ENCODE results near the gene DDIT4. TPM values are rescaled to one million over a fixed set of nuclear protein-coding genes. Genes with fewer than 3 reads are reported as not detected.
"Not testable (repeated sequence)": the region's sequence is repeated elsewhere in the genome, so short reads cannot be mapped to it uniquely, and the experiment has no call there.

DDIT4 gene
- total RNA-seq, 1 donor from 2014 or later = 200 TPM

DNA sequence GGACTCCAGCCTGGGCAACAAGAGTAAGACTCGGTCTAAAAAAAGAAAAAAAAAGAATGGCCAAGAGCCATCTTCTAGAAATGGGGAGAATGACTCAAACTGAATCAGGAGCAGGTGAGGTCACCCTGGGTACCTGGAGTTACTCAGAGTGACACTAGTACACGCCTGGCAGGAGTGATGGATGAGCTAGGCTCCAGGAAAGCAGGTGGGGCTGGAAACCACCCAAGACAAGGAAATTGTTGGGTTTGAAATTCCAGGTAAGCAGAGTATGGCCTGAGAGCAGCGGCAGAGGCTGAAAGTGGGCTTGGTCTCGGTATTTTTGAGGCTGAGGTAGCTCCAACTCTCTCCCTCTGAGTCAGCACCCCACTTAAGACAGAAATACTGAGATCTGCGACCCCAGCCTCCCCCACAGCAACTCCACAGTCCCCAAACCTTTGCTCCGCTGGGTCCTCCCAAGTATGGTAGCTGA is 18.5 kb downstream of the DDIT4 start:
- Histone ChIP-seq H3K4me3 (no peak overlapping the region), H3K36me3 (no peaks in the 10 kb centered on the region), H3K4me1 (peaks cover 8% of the 10 kb centered on the region), H3K9me3 (no peaks in the 10 kb centered on the region), H3K27ac (no peak overlapping the region), H3K27me3 (no peaks in the 10 kb centered on the region)
- DNase-seq (no peak), ATAC-seq (no peak)
- intact Hi-C loops (cut with DNase I) = no loop called here
- TF ChIP-seq, protein P1, sequence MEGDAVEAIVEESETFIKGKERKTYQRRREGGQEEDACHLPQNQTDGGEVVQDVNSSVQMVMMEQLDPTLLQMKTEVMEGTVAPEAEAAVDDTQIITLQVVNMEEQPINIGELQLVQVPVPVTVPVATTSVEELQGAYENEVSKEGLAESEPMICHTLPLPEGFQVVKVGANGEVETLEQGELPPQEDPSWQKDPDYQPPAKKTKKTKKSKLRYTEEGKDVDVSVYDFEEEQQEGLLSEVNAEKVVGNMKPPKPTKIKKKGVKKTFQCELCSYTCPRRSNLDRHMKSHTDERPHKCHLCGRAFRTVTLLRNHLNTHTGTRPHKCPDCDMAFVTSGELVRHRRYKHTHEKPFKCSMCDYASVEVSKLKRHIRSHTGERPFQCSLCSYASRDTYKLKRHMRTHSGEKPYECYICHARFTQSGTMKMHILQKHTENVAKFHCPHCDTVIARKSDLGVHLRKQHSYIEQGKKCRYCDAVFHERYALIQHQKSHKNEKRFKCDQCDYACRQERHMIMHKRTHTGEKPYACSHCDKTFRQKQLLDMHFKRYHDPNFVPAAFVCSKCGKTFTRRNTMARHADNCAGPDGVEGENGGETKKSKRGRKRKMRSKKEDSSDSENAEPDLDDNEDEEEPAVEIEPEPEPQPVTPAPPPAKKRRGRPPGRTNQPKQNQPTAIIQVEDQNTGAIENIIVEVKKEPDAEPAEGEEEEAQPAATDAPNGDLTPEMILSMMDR (IDR thresholded peaks at IDR 0.05) = no peak

GRCh38 chr10:72295330-72295910 is 21.7 kb downstream of the DDIT4 start:
- Histone ChIP-seq H3K27me3 (no peaks in the 10 kb centered on the region), H3K4me1 (peaks cover 18% of the 10 kb centered on the region), H3K4me3 (no peak overlapping the region), H3K27ac (no peak overlapping the region), H3K36me3 (no peaks in the 10 kb centered on the region), H3K9me3 (no peaks in the 10 kb centered on the region)
- TF ChIP-seq, protein P1 (IDR thresholded peaks at IDR 0.05) = no peak
- no peak for ATAC-seq
- intact Hi-C loops (cut with DNase I) = no loop called here
- DNase-seq = no peak

DNA sequence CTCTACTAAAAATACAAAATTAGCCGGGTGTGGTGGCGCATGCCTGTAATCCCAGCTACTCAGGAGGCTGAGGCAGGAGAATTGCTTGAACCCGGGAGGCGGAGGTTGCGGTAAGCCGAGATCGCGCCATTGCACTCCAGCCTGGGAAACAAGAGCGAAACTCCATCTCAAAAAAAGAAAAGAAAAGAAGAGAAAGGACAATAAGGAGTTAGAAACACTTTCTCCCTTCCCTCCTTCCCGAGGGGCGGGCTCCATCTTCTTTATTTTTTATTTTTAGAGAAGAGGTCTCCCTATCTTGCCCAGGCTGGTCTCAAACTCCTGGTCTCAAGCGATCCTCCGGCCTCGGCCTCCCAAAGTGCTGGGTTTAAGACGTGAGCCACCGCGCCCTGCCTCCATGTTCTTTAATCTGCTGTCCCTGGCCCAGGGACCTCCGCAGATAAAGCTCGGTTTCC is 23.1 kb downstream of the DDIT4 start:
- intact Hi-C loops (cut with DNase I) = not testable (repeated sequence)

GRCh38 chr10:72297281-72297804 is 23.6 kb downstream of the DDIT4 start:
- Histone ChIP-seq H3K27me3 (no peaks in the 10 kb centered on the region), H3K27ac (peak overlapping the region; percentile 96), H3K4me3 (peak overlapping the region; percentile 62), H3K36me3 (no peaks in the 10 kb centered on the region), H3K4me1 (peaks cover 18% of the 10 kb centered on the region), H3K9me3 (no peaks in the 10 kb centered on the region)
- peak; percentile 89 for DNase-seq
- intact Hi-C loops (cut with DNase I) = no loop called here
- TF ChIP-seq, protein P1 (IDR thresholded peaks at IDR 0.05) = no peak
- ATAC-seq = peak; percentile 83

More for the DNA sequence above, 23.1 kb downstream of the DDIT4 start:
- H3K9me3 ChIP-seq, H3K36me3 ChIP-seq, ATAC-seq, DNase-seq, H3K27me3 ChIP-seq: not testable (repeated sequence)
- H3K4me1 ChIP-seq = peaks cover 18% of the 10 kb centered on the region
- peak overlapping the region; percentile 62 for H3K4me3 ChIP-seq
- H3K27ac ChIP-seq = peak overlapping the region; percentile 96

GRCh38 chr10:72297805-72298591 is 24.3 kb downstream of the DDIT4 start:
- DNase-seq (peak; percentile 98), ATAC-seq (peak; percentile 97)
- Histone ChIP-seq H3K36me3 (no peaks in the 10 kb centered on the region), H3K27ac (peak overlapping the region; percentile 96), H3K9me3 (no peaks in the 10 kb centered on the region), H3K4me3 (peak overlapping the region; percentile 62), H3K4me1 (peaks cover 18% of the 10 kb centered on the region), H3K27me3 (no peaks in the 10 kb centered on the region)
- intact Hi-C loops (cut with DNase I) = no loop called here
- TF ChIP-seq, protein P1 (IDR thresholded peaks at IDR 0.05) = no peak
